Measurements from ENCODE around the gene ANKRD17. TPM values are rescaled to one million over a fixed set of nuclear protein-coding genes. Genes with fewer than 3 reads are reported as not detected.
"Not testable (repeated sequence)": the region's sequence is repeated elsewhere in the genome, so short reads cannot be mapped to it uniquely, and the experiment has no call there.

ANKRD17 gene
- total RNA-seq, 2 donors from 2014 or later = 47.1 to 56.3 TPM

DNA sequence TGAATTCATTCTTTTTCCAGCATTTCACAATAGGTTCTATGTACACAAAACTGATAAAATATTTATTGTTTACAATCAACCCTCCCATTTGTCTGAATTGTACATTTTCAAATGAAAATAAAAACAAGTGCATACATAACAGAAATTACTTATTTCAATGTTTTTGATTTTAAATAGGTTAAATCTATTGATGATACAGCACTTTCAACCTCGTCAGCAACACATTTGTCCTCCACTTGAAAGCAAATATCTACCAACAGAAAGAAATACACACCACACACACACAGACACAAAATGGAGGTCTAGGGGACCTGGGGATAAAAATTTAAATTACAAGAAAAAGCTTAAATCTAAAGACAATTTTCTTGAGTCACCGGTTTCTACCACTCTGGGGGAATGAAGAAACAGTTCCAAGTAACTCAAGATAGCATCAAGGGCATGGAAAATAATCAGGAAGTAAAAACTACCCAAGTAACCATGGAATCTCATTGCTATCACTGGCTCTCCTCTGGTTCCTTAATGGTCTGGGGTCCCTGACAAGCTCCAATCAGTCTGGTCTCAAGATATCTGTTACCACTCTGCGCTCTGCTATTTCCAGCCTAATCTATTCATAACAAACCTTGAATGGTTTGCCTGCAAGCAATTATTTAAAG, 27.6 kb downstream of the ANKRD17 start:
- Histone ChIP-seq H3K9me3 (no peaks in the 10 kb centered on the region), H3K27me3 (no peaks in the 10 kb centered on the region), H3K4me1 (no peaks in the 10 kb centered on the region), H3K36me3 (peaks cover 13% of the 10 kb centered on the region), H3K27ac (no peak overlapping the region), H3K4me3 (no peak overlapping the region)
- TF ChIP-seq CTCF (IDR thresholded peaks at IDR 0.05) = no peak
- DNase-seq (ENCODE audit: low spot score) = no peak

DNA sequence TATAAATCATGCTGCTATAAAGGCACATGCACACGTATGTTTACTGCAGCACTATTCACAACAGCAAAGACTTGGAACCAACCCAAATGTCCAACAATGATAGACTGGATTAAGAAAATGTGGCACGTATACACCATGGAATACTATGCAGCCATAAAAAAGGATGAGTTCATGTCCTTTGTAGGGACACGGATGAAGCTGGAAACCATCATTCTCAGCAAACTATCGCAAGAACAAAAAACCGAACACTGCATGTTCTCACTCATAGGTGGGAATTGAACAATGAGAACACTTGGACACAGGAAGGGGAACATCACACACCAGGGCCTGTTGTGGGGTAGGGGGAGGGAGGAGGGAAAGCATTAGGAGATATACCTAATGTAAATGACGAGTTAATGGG, 29.8 kb downstream of the ANKRD17 start:
- H3K27ac ChIP-seq; DNase-seq (ENCODE audit: low spot score); H3K4me3 ChIP-seq; H3K4me1 ChIP-seq; H3K36me3 ChIP-seq; H3K9me3 ChIP-seq; H3K27me3 ChIP-seq: not testable (repeated sequence)

DNA sequence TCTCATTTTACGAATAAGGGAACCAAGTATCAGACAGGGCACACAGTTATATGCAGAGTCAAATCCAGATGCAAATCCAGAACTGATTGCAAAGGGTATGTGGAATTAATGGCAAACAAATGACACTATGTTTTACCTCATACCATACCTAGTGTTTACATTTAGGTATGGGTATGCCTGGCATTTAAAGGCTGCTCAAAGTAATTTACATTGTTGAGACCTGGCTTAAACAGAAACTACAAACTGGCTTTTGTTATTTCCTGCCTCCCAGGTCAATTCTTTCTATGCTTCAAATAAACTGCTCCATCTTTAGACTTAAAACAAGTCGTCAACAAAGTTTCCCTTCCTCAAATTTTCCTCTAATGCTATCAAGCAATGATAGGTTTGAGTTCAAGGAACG, 33.7 kb downstream of the ANKRD17 start:
- TF ChIP-seq CTCF (IDR thresholded peaks at IDR 0.05) = no peak
- Histone ChIP-seq H3K36me3 (no peaks in the 10 kb centered on the region), H3K4me3 (no peak overlapping the region), H3K27ac (no peak overlapping the region), H3K27me3 (no peaks in the 10 kb centered on the region), H3K4me1 (peaks cover 0 to 33% of the 10 kb centered on the region in 2 donors), H3K9me3 (no peaks in the 10 kb centered on the region)
- DNase-seq (ENCODE audit: low spot score) = no peak

DNA sequence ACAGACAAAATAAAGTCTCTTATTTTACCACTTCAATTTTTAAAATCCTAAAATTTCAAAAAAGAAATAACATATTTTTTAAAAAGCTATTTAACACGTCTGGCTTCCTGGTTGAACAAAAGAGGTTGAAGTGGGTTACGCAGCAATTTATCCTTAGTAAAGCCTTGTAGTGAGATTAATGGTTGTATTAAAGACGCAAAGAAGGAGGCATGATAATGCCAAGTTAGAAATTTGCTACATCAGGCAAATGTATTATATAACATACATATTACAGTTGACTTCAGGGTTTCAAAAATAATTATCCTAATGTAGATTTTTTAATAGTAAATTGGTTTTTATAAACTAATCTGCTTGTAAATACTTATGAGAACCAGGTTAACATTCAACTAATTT, 35.3 kb downstream of the ANKRD17 start:
- no peak for DNase-seq (ENCODE audit: low spot score)
- TF ChIP-seq CTCF (IDR thresholded peaks at IDR 0.05) = no peak
- Histone ChIP-seq H3K36me3 (no peaks in the 10 kb centered on the region), H3K27ac (peak overlapping the region; percentile 80 to 86), H3K27me3 (no peaks in the 10 kb centered on the region), H3K9me3 (no peaks in the 10 kb centered on the region), H3K4me3 (peak overlapping the region; percentile 54 to 57), H3K4me1 (peaks cover 0 to 33% of the 10 kb centered on the region in 2 donors)

- Histone ChIP-seq H3K9me3 (no peaks in the 10 kb centered on the region), H3K27ac (peak overlapping the region; percentile 80 to 86), H3K4me1 (peaks cover 0 to 33% of the 10 kb centered on the region in 2 donors), H3K27me3 (no peaks in the 10 kb centered on the region), H3K36me3 (no peaks in the 10 kb centered on the region), H3K4me3 (peak overlapping the region; percentile 54 to 57)
- no peak for DNase-seq (ENCODE audit: low spot score)
- no peak for TF ChIP-seq CTCF (IDR thresholded peaks at IDR 0.05)
Observed at GRCh38 chr4:73222466-73223257, 35.9 kb downstream of the ANKRD17 start.

GRCh38 chr4:73221734-73222133, 36.9 kb downstream of the ANKRD17 start:
- Histone ChIP-seq H3K36me3 (no peaks in the 10 kb centered on the region), H3K4me3 (peak overlapping the region in 1 of 2 donors; percentile 54), H3K27ac (peak overlapping the region in 1 of 2 donors; percentile 86), H3K4me1 (peaks cover 0 to 35% of the 10 kb centered on the region in 2 donors), H3K9me3 (no peaks in the 10 kb centered on the region), H3K27me3 (no peaks in the 10 kb centered on the region)
- no peak for DNase-seq (ENCODE audit: low spot score)
- no peak for TF ChIP-seq CTCF (IDR thresholded peaks at IDR 0.05)

Measured in right atrium auricular region (tissue), 2 donors.